Muscle layer of duodenum (tissue), 2 donors: ENCODE data around the gene RNF223.
"Not testable (repeated sequence)": the region's sequence is repeated elsewhere in the genome, so short reads cannot be mapped to it uniquely, and the experiment has no call there.

Experiments used
- H3K27ac ChIP-seq: one replicate; pipeline ENCODE4 v1.7.0; 2013; ENCODE audit warnings: mild to moderate bottlenecking, low read length
- H3K27me3 ChIP-seq: one replicate; pipeline ENCODE4 v1.7.0; 2013; ENCODE audit warnings: low read depth, mild to moderate bottlenecking, control low read depth, low read length
- H3K36me3 ChIP-seq, 2 donors: one replicate each; pipeline ENCODE4 v1.7.0; 2013; ENCODE audit warnings: low read length in 2 of 2, control low read depth in 1 of 2, mild to moderate bottlenecking in 1 of 2; ENCODE audit not compliant: insufficient read depth in 2 of 2, control insufficient read depth in 1 of 2
- H3K4me1 ChIP-seq, 2 donors: one replicate each; pipeline ENCODE4 v1.7.0; 2013; ENCODE audit warnings: low read length in 2 of 2, mild to moderate bottlenecking in 2 of 2, control low read depth in 1 of 2, moderate library complexity in 1 of 2; ENCODE audit not compliant: insufficient read depth in 2 of 2, control insufficient read depth in 1 of 2
- H3K4me3 ChIP-seq, 2 donors: one replicate each; pipeline ENCODE4 v1.7.0; 2013; ENCODE audit warnings: low read length in 2 of 2, low read depth in 1 of 2, mild to moderate bottlenecking in 1 of 2
- H3K9me3 ChIP-seq, 2 donors: one replicate each; pipeline ENCODE4 v1.7.0; 2013; ENCODE audit warnings: low read length in 2 of 2, control low read depth in 1 of 2, mild to moderate bottlenecking in 1 of 2; ENCODE audit not compliant: control insufficient read depth in 1 of 2
- donor health status: healthy.

The RNF223 gene

GRCh38 chr1:1033731-1034438 is 40.2 kb downstream of the RNF223 start:
- Histone ChIP-seq H3K4me3 (no peak overlapping the region), H3K36me3 (peaks cover 0 to 5% of the 10 kb centered on the region in 2 donors), H3K27me3 (no peaks in the 10 kb centered on the region), H3K9me3 (no peaks in the 10 kb centered on the region), H3K4me1 (peaks cover 0 to 22% of the 10 kb centered on the region in 2 donors), H3K27ac (no peak overlapping the region)

- no peaks in the 10 kb centered on the region for H3K27me3 ChIP-seq
- peak overlapping the region in 1 of 2 donors; percentile 53 for H3K4me3 ChIP-seq
- H3K9me3 ChIP-seq, result no peaks in the 10 kb centered on the region
- H3K4me1 ChIP-seq, result peaks cover 0 to 22% of the 10 kb centered on the region in 2 donors
- peaks cover 0 to 5% of the 10 kb centered on the region in 2 donors for H3K36me3 ChIP-seq
- H3K27ac ChIP-seq, result no peak overlapping the region
Measured at GRCh38 chr1:1033009-1033587, 41.0 kb downstream of the RNF223 start.

DNA sequence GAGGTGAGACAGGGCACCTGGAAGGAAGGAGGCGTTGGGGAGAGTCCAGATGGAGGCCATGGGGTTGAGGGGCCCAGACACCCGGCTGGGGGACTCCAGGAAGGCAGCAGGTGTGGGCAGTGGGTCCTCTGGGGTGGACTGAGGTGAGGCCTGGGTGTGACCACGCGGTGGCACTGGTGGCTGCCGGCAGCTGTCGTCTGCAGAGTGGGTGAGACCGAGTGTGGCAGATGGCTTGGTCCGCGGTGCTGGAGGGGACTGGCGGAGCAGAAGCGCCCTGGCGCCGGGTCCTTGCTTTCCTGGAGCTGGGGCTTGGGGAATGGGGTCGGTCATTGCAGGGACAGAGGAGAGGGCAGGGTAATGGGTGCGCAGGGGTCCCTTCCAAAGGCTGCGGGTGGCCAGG is 41.7 kb downstream of the RNF223 start:
- Histone ChIP-seq H3K9me3 (no peaks in the 10 kb centered on the region), H3K36me3 (peaks cover 0 to 5% of the 10 kb centered on the region in 2 donors), H3K27ac (no peak overlapping the region), H3K27me3 (no peaks in the 10 kb centered on the region), H3K4me3 (peak overlapping the region in 1 of 2 donors; percentile 53), H3K4me1 (peaks cover 0 to 22% of the 10 kb centered on the region in 2 donors)

GRCh38 chr1:1031659-1032235 is 42.4 kb downstream of the RNF223 start:
- no peak overlapping the region for H3K27ac ChIP-seq
- no peaks in the 10 kb centered on the region for H3K27me3 ChIP-seq
- H3K36me3 ChIP-seq, result peaks cover 0 to 5% of the 10 kb centered on the region in 2 donors
- peaks cover 0 to 22% of the 10 kb centered on the region in 2 donors for H3K4me1 ChIP-seq
- H3K9me3 ChIP-seq, result no peaks in the 10 kb centered on the region
- no peak overlapping the region for H3K4me3 ChIP-seq

DNA sequence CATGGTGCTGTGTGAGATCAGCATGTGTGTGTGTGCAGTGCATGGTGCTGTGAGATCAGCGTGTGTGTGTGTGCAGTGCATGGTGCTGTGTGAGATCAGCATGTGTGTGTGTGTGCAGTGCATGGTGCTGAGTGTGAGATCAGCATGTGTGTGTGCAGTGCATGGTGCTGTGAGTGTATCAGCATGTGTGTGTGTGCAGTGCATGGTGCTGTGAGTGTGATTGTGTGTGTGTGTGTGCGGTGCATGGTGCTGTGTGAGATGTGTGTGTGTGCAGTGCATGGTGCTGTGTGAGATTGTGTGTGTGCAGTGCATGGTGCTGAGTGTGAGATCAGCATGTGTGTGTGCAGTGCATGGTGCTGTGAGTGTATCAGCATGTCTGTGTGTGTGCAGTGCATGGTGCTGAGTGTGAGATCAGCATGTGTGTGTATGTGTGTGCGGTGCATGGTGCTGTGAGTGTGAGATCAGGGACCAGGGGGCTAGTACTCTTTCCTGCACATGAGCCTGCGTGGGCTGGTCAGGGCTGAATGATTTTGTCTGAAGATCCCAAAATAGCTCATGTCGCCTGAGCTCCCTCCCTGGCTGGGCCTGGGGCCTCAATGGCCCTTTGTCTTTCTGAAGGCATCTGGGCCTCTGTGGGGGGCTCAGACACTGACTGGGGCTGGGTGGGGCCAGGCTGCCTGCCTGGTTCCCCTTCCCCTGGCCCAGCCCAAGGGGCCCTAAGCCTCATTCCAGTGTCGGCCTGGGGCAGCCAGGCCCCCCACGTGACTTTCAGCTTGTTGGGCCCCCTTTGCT is 43.0 kb downstream of the RNF223 start:
- H3K36me3 ChIP-seq, H3K27me3 ChIP-seq, H3K27ac ChIP-seq, H3K9me3 ChIP-seq, H3K4me3 ChIP-seq: not testable (repeated sequence)
- H3K4me1 ChIP-seq, result peaks cover 0 to 28% of the 10 kb centered on the region in 2 donors

- H3K9me3 ChIP-seq, result no peaks in the 10 kb centered on the region
- H3K27me3 ChIP-seq, result no peaks in the 10 kb centered on the region
- no peaks in the 10 kb centered on the region for H3K36me3 ChIP-seq
- no peak overlapping the region for H3K27ac ChIP-seq
- no peak overlapping the region for H3K4me3 ChIP-seq
- peaks cover 0 to 36% of the 10 kb centered on the region in 2 donors for H3K4me1 ChIP-seq
Measured at GRCh38 chr1:1027791-1028190, 46.3 kb downstream of the RNF223 start.

- peaks cover 0 to 28% of the 10 kb centered on the region in 2 donors for H3K4me1 ChIP-seq
- no peaks in the 10 kb centered on the region for H3K9me3 ChIP-seq
- H3K4me3 ChIP-seq, result no peak overlapping the region
- no peaks in the 10 kb centered on the region for H3K36me3 ChIP-seq
- H3K27ac ChIP-seq, result no peak overlapping the region
- no peaks in the 10 kb centered on the region for H3K27me3 ChIP-seq
Measured at GRCh38 chr1:1026599-1027413, 47.3 kb downstream of the RNF223 start.

DNA sequence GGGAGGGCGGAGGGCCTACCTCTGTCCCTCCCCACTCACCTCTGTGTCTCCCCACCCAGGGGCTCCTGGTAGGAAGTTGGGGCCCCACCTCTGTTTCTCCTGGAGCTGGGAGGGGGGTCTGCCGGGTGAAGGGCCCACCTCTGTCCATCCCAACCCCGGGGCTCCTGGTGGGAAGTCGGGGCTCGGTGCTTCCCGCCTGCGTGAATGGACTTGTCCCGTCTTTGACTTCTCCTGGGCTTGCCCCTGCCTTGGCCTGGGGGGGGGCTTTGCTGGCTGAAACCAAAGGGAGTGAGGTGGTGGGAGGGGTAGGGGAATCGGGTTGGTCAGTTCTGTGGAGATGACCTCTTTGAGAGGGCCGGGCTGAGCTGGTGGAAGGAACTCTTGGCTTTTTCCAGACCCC is 48.4 kb downstream of the RNF223 start:
- Histone ChIP-seq H3K27me3 (no peaks in the 10 kb centered on the region), H3K27ac (no peak overlapping the region), H3K4me3 (no peak overlapping the region), H3K9me3 (no peaks in the 10 kb centered on the region), H3K36me3 (no peaks in the 10 kb centered on the region), H3K4me1 (peaks cover 0 to 39% of the 10 kb centered on the region in 2 donors)

- Histone ChIP-seq H3K9me3 (no peaks in the 10 kb centered on the region), H3K4me1 (peaks cover 0 to 39% of the 10 kb centered on the region in 2 donors), H3K27me3 (no peaks in the 10 kb centered on the region), H3K4me3 (no peak overlapping the region), H3K36me3 (no peaks in the 10 kb centered on the region), H3K27ac (no peak overlapping the region)
Measured at GRCh38 chr1:1024771-1025699, 49.1 kb downstream of the RNF223 start.

- Histone ChIP-seq H3K4me3 (no peak overlapping the region), H3K4me1 (peaks cover 0 to 39% of the 10 kb centered on the region in 2 donors), H3K27me3 (no peaks in the 10 kb centered on the region), H3K9me3 (no peaks in the 10 kb centered on the region), H3K27ac (no peak overlapping the region), H3K36me3 (no peaks in the 10 kb centered on the region)
Measured at GRCh38 chr1:1024149-1024770, 49.8 kb downstream of the RNF223 start.
